NCI-H748 (cell line): Measurements from ENCODE around the gene COL19A1.

Source experiments
- DNase-seq: peaks from one replicate; lab custom pipeline; 2025; ENCODE audit not compliant: unreplicated experiment; lab: John Stamatoyannopoulos, UW

Gene COL19A1

GRCh38 chr6:70162972-70163371 is 296.6 kb downstream of the COL19A1 start:
- DNase-seq, result no peak

- DNase-seq, result no peak
These were observed 297.4 kb downstream of the COL19A1 start for GRCh38 chr6:70163795-70164194.

- no peak for DNase-seq
These were observed 298.2 kb downstream of the COL19A1 start for GRCh38 chr6:70164556-70164955.

GRCh38 chr6:70166088-70166958 is 300.0 kb downstream of the COL19A1 start:
- peak; percentile 79 for DNase-seq

- DNase-seq, result no peak
These were observed 302.5 kb downstream of the COL19A1 start for GRCh38 chr6:70168681-70169377.

GRCh38 chr6:70171236-70171635 is 304.9 kb downstream of the COL19A1 start:
- no peak for DNase-seq

GRCh38 chr6:70172252-70172651 is 305.9 kb downstream of the COL19A1 start:
- DNase-seq, result no peak

GRCh38 chr6:70175770-70176169 is 309.4 kb downstream of the COL19A1 start:
- DNase-seq, result no peak

- no peak for DNase-seq
These were observed 310.6 kb downstream of the COL19A1 start for GRCh38 chr6:70176842-70177550.

- DNase-seq, result no peak
These were observed 314.0 kb downstream of the COL19A1 start for GRCh38 chr6:70180183-70180900.

GRCh38 chr6:70180901-70181599 is 314.7 kb downstream of the COL19A1 start:
- no peak for DNase-seq

GRCh38 chr6:70183538-70183937 is 317.2 kb downstream of the COL19A1 start:
- no peak for DNase-seq

GRCh38 chr6:70184723-70185122 is 318.4 kb downstream of the COL19A1 start:
- no peak for DNase-seq

- DNase-seq, result no peak
These were observed 320.1 kb downstream of the COL19A1 start for GRCh38 chr6:70186461-70186860.

- no peak for DNase-seq
These were observed 321.8 kb downstream of the COL19A1 start for GRCh38 chr6:70188202-70188601.

- DNase-seq, result no peak
These were observed 328.1 kb downstream of the COL19A1 start for GRCh38 chr6:70194421-70194820.

GRCh38 chr6:70196531-70196930 is 330.2 kb downstream of the COL19A1 start:
- DNase-seq, result peak; percentile 3

GRCh38 chr6:70198785-70199184 is 332.4 kb downstream of the COL19A1 start:
- no peak for DNase-seq

GRCh38 chr6:70208235-70208790 is 342.0 kb downstream of the COL19A1 start:
- no peak for DNase-seq

- peak; percentile 13 for DNase-seq
These were observed 344.1 kb downstream of the COL19A1 start for GRCh38 chr6:70210462-70210861.
